RPMI8226 (cell line): ENCODE results near the gene IL27RA.

Source experiments
- DNase-seq: peaks from one replicate; pipeline ENCODE4 v3.0.0-alpha.2; 2015

Gene IL27RA

DNA sequence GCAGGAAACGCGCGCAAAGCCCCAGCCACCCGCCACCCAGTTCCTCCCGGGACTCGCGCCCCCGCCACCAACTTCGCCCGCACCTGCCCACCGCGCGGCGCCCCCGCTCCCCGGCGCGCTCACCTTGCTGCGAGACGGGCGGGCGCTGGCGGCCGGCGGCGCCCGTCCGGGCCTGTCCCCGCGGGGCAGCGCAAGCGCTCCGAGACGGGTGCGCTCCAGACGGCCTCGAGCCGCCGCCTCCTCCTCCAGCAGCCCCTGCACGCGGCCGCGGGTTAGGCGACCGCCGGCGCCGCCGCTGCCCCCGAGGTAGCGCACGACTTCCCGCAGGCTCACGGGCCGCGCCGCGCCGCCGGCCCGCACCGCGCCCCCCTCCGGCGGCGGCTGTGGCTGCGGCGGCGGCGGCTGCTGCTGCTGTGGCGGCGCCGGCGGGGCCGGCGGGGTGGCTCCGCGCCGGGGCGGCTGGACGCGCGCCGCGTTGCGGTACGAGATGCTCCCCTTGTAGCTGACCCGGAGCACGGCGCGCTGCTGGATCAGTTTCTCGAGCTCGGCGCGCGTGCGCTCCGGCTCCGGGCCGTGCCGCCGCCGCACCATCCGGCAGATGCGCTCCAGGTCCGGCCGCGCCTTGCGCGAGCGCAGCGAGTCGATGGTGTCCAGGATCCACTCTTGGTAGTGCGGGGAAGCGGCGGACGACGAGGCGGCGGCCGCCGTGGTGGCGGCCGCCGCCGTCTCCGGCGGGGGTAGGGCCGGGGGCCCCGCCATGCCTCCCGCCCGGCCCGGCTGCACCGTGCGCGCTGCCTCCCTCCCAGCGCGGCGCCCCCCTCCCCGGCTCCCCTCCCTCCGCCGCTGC lies 58.3 kb downstream of the IL27RA start:
- peak; percentile 80 for DNase-seq

DNA sequence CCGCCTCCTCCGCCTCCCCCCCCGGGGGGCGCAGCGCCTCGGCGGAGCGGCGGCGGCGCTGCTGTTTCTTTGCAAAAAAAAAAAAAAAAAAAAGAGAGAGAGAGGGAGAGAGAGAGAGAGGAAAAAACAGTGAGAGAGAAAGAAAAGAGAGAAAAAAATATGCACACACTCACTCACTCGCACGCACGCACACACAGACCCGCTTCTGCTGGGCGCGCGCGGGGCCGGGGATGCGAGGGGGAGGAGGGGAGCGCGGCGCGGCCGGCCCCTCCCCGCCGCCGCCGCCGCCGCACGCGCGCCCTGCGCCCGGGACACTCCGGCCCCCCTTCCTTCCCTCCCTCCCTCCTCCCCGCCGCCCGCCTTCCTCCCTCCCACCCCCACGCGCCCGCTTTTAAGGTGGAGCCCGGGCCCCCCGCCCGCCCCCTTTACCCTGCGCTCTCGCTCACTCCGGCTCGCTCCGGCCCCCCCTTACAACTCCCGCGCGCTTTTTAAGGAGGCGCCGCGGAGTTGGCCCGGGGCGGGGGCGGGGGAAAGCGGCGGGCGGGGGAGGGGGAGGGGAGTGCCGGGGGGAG lies 59.0 kb downstream of the IL27RA start, which contains the start of gene SAMD1:
Gene SAMD1 (minus strand): TSS at position 243 of the 572 bp plus-strand sequence.
- DNase-seq = peak; percentile 92

DNA sequence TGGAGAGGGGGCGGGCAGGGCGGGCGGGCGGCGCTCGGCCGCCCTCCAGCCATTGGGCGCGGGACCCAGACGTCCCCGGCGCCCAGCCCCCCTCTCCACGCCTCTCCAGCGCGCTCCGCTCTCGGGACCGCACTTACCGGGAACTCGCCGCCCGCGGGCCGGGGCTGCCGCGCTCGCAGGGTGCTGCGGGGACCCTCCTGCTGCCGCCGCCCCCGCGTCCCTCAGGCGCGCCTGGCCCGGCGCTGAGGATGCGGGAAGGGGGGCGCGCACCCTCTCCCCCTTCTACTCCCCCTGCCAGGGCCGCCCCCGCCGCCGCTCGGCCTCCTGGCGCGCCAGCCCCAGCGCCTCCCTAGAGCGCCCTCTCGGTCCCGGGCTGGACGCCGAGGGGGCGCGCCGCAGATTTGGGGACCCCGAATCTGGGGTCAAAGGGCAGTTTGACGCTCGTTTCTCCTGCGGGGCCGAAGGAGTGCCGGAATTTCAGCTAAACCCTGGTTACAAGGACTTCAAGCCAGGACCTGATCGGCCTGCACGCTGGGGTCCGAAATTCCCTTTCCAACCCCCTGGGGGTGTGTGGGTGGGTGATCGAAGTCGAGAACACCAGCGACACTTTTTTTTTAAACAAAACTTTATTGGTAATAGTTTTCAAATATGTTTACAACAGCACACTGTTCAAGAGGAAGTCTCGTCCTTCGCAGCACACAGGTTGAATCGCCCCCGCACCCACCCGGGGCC lies 59.7 kb downstream of the IL27RA start:
- peak; percentile 64 for DNase-seq

GRCh38 chr19:14091813-14092462 lies 60.4 kb downstream of the IL27RA start:
- DNase-seq = no peak

GRCh38 chr19:14093117-14093823 lies 61.7 kb downstream of the IL27RA start:
- DNase-seq = no peak

DNA sequence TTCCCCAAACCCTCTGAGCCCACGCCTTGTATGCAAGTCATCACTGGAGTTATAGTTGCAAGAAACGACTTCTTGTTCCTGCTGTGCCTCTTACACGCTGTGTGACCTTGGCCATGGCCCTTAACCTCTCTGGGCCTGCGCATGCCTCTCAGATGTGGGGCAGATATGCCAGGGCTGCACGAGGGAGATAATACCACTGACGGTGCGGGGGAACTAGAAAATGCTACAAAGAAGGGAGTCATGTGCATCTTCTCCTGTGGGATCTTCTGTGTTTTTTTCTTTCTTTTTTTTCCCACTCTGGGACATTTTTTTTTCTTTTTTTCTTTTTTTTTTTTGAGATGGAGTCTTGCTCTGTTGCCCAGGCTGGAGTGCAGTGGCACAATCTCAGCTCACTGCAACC lies 63.3 kb downstream of the IL27RA start:
- DNase-seq = no peak

DNA sequence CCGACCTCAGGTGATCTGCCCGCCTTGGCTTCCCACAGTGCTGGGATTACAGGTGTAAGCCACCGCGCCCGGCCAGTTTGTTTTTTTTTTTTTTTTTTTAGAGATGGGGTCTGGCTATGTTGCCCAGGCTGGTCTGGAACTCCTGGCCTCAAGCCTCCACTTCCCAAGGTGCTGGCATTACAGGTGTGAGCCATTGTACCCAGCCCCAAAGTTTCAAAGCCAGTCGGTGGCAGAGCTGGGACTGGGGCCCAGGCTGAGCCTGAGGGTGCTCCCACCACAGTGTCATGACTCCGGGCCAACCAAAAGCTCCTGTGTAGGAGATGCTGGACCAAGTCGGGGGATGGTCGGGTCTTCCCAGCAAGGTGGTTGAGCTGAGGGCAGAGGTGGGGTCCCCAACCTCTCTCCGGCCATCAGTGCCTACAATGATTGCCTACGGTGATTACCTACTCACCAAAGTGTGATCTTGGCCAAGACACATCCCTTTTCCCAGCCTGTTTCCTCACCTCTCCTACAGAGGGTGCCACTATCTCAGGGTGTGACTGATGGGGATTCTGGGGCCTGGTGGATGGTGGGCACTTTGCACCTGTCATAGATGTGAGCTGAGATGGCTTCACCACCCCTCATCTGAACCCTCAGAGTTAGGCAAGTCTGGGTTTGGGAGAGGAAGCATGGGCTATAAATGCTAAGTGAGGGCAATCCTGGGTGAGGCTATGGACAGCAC lies 64.9 kb downstream of the IL27RA start:
- no peak for DNase-seq

DNA sequence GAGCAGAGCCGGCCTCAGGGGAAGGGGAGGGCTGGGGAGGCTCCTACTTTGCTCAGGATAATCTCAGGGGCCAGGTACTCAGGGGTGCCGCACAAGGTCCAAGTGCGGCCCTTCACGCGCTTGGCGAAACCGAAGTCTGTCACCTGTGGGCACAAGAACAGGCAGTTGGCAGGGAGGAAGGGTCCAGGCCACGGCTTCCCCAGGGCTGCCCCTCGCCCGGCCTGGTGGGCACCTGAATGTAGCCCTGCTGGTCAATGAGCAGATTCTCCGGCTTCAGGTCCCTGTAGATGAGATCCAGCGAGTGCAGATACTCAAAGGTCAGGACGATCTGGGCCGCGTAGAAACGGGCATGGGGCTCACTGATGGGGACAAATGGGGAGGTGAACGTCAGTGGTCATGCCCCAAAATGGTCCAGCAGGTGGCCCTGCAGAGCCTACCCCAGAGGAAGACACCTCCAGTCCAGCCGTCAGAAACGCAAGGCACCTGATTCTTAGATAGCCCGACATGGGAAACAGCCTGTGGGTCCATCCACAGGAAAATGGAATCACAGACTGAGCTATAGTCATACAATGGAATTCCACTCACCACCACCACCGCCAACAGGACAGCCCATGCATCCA lies 66.1 kb downstream of the IL27RA start:
- DNase-seq = no peak

DNA sequence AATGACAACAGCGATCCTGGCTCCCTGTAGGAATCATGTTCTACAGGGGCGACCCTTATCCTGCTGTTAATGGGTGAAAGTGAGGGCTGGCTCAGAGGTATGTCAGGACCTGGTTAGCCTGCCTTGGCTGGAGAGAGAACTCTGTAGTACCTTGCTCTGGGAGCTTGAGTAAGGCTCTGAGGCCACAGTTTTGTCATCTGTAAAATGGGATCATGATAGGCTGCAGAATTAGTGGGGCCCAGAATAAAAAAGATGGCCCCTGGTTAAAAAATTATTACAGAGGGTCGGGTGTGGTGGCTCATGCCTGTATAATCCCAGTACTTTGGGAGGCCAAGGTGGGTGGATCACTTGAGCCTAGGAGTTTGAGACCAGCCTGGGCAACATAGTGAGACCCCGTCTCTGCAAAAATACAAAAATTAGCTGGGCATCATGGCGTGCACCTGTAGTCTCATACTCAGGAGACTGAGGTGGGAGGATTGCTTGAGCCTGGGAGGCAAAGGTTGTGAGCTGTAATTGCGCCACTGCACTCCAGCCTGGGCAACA lies 69.5 kb downstream of the IL27RA start:
- DNase-seq = no peak

DNA sequence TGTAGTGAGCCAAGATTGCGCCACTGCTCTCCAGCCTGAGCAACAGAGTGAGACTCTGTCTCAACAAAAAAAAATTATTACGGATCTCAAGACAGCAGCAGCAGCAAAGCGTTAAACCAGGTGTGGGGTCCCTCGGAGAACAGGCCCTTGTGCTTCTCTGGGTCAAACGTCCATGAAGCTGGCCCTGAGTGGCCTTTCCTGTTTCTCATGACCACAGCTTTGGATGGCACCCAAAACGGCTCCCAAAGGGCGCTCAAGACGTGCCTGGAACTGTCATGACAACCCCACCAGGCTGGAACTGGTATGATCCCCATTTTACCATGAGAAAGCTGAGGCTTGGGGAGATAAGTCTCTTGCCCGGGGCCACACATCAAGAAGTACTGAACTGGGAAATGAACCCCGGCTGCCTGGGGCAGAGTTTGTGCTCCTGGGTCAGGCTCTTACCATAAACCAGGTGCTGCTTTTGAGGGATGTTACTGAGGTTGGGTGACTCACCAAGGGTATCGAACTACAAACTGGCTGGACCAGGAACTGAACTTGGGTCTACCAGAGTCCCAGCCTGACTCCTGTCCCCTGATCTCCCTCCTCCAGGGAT lies 70.6 kb downstream of the IL27RA start:
- DNase-seq = peak; percentile 72

- DNase-seq = peak; percentile 78
Observed at GRCh38 chr19:14102756-14103155, 71.2 kb downstream of the IL27RA start.
